Kidney (tissue), 14 donors: ENCODE data around the gene MLLT10. TPM values are rescaled to one million over a fixed set of nuclear protein-coding genes. Genes with fewer than 3 reads are reported as not detected.
"Not testable (repeated sequence)": the region's sequence is repeated elsewhere in the genome, so short reads cannot be mapped to it uniquely, and the experiment has no call there.

Source experiments
- DNase-seq, 5 donors: peaks; one replicate each; pipeline ENCODE4 v3.0.0-alpha.2; 2013 to 2020
- FAIRE-seq: peaks from 2 replicates; lab custom pipeline; 2012; peaks lifted over from hg19 to GRCh38; lab: Jason Lieb, UNC
- H3K27ac ChIP-seq, 2 donors: one replicate each; pipeline ENCODE4 v1.7.0; 2013; ENCODE audit warnings: low read depth in 2 of 2, low read length in 2 of 2, inconsistent platforms in 1 of 2
- H3K27me3 ChIP-seq: one replicate; pipeline ENCODE4 v1.7.1; 2013; ENCODE audit warnings: low read length, inconsistent platforms; ENCODE audit not compliant: control insufficient read depth, insufficient read depth
- H3K36me3 ChIP-seq, 3 donors: one replicate each; pipeline versions ENCODE4 v1.7.0 to v1.7.1; 2013; ENCODE audit warnings: low read length in 3 of 3, control low read depth in 1 of 3, inconsistent platforms in 1 of 3; ENCODE audit not compliant: insufficient read depth in 3 of 3, control insufficient read depth in 2 of 3
- H3K4me1 ChIP-seq, 3 donors: one replicate each; pipeline versions ENCODE4 v1.7.0 to v1.7.1; 2013; ENCODE audit warnings: low read length in 3 of 3, inconsistent platforms in 1 of 3, low read depth in 1 of 3; ENCODE audit not compliant: control insufficient read depth in 2 of 3, insufficient read depth in 2 of 3
- H3K4me3 ChIP-seq, 3 donors: one replicate each; pipeline versions ENCODE4 v1.7.0 to v1.8.1; 2013; ENCODE audit warnings: low read length in 3 of 3, control low read depth in 1 of 3, inconsistent platforms in 1 of 3
- H3K9ac ChIP-seq, 3 donors: one replicate each; pipeline versions ENCODE4 v1.7.0 to v1.7.1; 2013; ENCODE audit warnings: low read length in 3 of 3, control low read depth in 1 of 3, inconsistent platforms in 1 of 3
- H3K9me3 ChIP-seq, 3 donors: one replicate each; pipeline versions ENCODE4 v1.7.0 to v1.7.1; 2013; ENCODE audit warnings: low read length in 3 of 3, control low read depth in 1 of 3, inconsistent platforms in 1 of 3; ENCODE audit not compliant: control insufficient read depth in 2 of 3, insufficient read depth in 1 of 3
- CTCF ChIP-seq: IDR thresholded peaks from 3 replicates; pipeline ENCODE4 v1.5.1; 2012; ENCODE audit warnings: mild to moderate bottlenecking, moderate library complexity, borderline replicate concordance; ENCODE audit not compliant: insufficient read depth; ENCODE audit errors: extremely low read depth
- intact Hi-C: fragments of 100-400 bp; cut with DNase I; formaldehyde crosslinking; loops from one replicate; pipeline ENCODE4 v1.11.1; 2022
- polyA plus RNA-seq: library from polyadenylated mRNA; stranded (reverse); fragments of 350-450 nt; fragmentation: Illumina TruSeq; extraction: RNeasy Lipid Tissue Mini Kit (QIAGEN cat#74804); gene quantifications from one replicate; pipeline ENCODE4 v1.2.3, GENCODE V29; 2014; ENCODE audit warnings: low read depth, low replicate concordance; ENCODE audit not compliant: insufficient read depth
- total RNA-seq: library from RNA; stranded (reverse); fragmentation: NEBNext Ultra II Directional; extraction: Animal tissue kit (Norgen Biotek cat#: 25700); gene quantifications from one replicate; pipeline ENCODE4 v1.2.1, GENCODE V29; 2021
- donor health status: control.
- donor health status: control.
- donor health status: control.
- donor health status: control.
- donor health status: control.
- donor health status: DM: yes; HTN: yes; CAD: no.
- donor health status: Normal renal cell carcinoma (clear cell type).

The MLLT10 gene
- total and polyA plus RNA-seq, 2 donors from 2014 or later, result 11.0 to 54.2 TPM

GRCh38 chr10:21579291-21579690 is 45.3 kb downstream of the MLLT10 start:
- FAIRE-seq (no peak), DNase-seq (no peak)
- H3K27me3 ChIP-seq, result no peaks in the 10 kb centered on the region
- TF ChIP-seq CTCF, result no peak
- intact Hi-C loops, result no loop called here
- no peak overlapping the region for H3K4me3 ChIP-seq
- no peaks in the 10 kb centered on the region for H3K9me3 ChIP-seq
- no peaks in the 10 kb centered on the region for H3K36me3 ChIP-seq
- H3K27ac ChIP-seq, result no peak overlapping the region
- H3K9ac ChIP-seq, result no peak overlapping the region
- no peaks in the 10 kb centered on the region for H3K4me1 ChIP-seq

DNA sequence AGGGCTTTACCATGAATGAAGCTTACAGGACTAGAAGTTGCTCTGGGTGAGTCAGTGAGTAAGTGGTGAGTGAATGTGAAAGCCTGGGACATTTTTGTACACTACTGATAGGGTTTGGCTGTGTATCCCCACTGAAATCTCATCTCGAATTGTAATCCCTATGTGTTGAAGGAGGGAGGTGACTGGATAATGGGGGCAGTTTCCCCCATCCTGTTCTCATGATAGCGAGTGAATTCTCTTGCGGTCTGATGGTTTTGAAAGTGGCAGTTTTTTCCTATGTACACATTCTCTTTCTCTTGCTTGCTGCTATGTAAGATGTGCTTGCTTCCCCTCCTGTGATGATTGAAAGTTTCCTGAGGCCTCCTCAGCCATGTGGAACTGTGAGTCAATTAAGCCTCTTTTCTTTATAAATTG is 47.4 kb downstream of the MLLT10 start:
- H3K36me3 ChIP-seq, H3K9ac ChIP-seq, intact Hi-C loops, H3K27ac ChIP-seq, DNase-seq, H3K27me3 ChIP-seq, H3K4me1 ChIP-seq, H3K4me3 ChIP-seq, FAIRE-seq, H3K9me3 ChIP-seq: not testable (repeated sequence)

DNA sequence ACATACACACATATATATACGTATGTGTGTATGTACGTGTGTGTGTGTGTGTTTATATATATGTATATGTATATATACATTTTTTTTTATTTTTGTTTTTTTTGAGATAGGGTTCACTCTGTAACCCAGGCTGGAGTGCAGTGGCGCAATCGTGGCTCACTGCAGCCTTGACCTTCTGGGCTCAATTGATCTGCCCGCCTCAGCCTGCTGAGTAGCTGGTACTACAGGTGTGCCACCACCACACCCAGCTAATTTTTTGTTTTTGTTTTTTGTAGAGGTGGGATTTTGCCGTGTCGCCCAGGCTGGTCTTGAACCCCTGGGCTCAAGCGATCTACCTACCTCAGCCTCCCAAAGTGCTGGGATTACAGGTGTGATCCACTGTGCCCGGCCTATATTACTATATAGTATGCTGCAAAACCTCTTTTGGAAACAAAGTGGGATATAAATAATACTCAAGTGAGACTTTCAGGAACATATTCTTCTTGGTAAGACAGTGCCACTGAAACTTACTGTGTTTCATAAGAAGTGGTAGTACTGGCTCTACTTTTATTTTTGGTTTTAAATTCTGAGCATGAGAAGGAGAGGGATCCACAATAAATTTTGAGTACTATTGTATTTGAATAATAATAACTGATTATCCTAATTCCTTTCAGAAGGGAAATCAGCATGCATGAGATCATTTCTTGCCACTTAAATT is 51.0 kb downstream of the MLLT10 start:
- Histone ChIP-seq H3K9ac (no peak overlapping the region), H3K27me3 (no peaks in the 10 kb centered on the region), H3K36me3 (no peaks in the 10 kb centered on the region), H3K4me3 (no peak overlapping the region), H3K27ac (no peak overlapping the region), H3K4me1 (no peaks in the 10 kb centered on the region), H3K9me3 (no peaks in the 10 kb centered on the region)
- DNase-seq, result no peak
- TF ChIP-seq CTCF, result no peak
- no peak for FAIRE-seq
- intact Hi-C loops, result no loop called here

- no peak for DNase-seq
- Histone ChIP-seq H3K9ac (no peak overlapping the region), H3K9me3 (no peaks in the 10 kb centered on the region), H3K27me3 (no peaks in the 10 kb centered on the region), H3K4me3 (no peak overlapping the region), H3K27ac (no peak overlapping the region), H3K36me3 (no peaks in the 10 kb centered on the region), H3K4me1 (no peaks in the 10 kb centered on the region)
- intact Hi-C loops, result no loop called here
- TF ChIP-seq CTCF, result no peak
- no peak for FAIRE-seq
Observed at GRCh38 chr10:21587391-21587790, 53.4 kb downstream of the MLLT10 start.

- H3K9me3 ChIP-seq, intact Hi-C loops, H3K4me1 ChIP-seq, H3K27ac ChIP-seq, FAIRE-seq, H3K27me3 ChIP-seq, H3K36me3 ChIP-seq, DNase-seq, H3K9ac ChIP-seq, H3K4me3 ChIP-seq: not testable (repeated sequence)
Observed at GRCh38 chr10:21588159-21588558, 54.1 kb downstream of the MLLT10 start.
